Adipocyte (in vitro differentiated cells): ENCODE results near the gene ANKRD31.

Source experiments
- DNase-seq: peaks from one replicate; pipeline ENCODE4 v3.0.0-alpha.2; 2015; ENCODE audit warnings: low read depth
- H3K27me3 ChIP-seq: replicated peaks from 2 replicates; pipeline ENCODE4 v1.7.0; 2013; ENCODE audit warnings: mild to moderate bottlenecking, low read length, moderate library complexity; ENCODE audit not compliant: control insufficient read depth, insufficient read depth
- H3K36me3 ChIP-seq: 2 replicates; pipeline ENCODE4 v1.7.0; 2013; ENCODE audit warnings: low read length, mild to moderate bottlenecking, moderate library complexity; ENCODE audit not compliant: control insufficient read depth, insufficient read depth, severe bottlenecking
- H3K4me1 ChIP-seq: 2 replicates; pipeline ENCODE4 v1.7.0; 2013; ENCODE audit warnings: mild to moderate bottlenecking, low read length, moderate library complexity; ENCODE audit not compliant: control insufficient read depth, insufficient read depth
- H3K4me3 ChIP-seq: 2 replicates; pipeline ENCODE4 v1.7.0; 2013; ENCODE audit warnings: mild to moderate bottlenecking, low read length, moderate library complexity
- H3K9ac ChIP-seq: 2 replicates; pipeline ENCODE4 v1.7.0; 2013; ENCODE audit warnings: mild to moderate bottlenecking, low read length, moderate library complexity
- H3K9me3 ChIP-seq: 2 replicates; pipeline ENCODE4 v1.7.0; 2013; ENCODE audit warnings: mild to moderate bottlenecking, low read length, moderate library complexity; ENCODE audit not compliant: control insufficient read depth

The ANKRD31 gene

GRCh38 chr5:75058986-75059535, 177.6 kb downstream of the ANKRD31 start:
- no peak overlapping the region for H3K4me3 ChIP-seq
- no peak overlapping the region for H3K9ac ChIP-seq
- H3K27me3 ChIP-seq = no peaks in the 10 kb centered on the region
- no peak for DNase-seq
- peaks cover 14% of the 10 kb centered on the region for H3K4me1 ChIP-seq
- H3K36me3 ChIP-seq = no peaks in the 10 kb centered on the region
- H3K9me3 ChIP-seq = no peaks in the 10 kb centered on the region

- H3K4me1 ChIP-seq = peaks cover 14% of the 10 kb centered on the region
- no peaks in the 10 kb centered on the region for H3K27me3 ChIP-seq
- H3K9me3 ChIP-seq = no peaks in the 10 kb centered on the region
- H3K4me3 ChIP-seq = no peak overlapping the region
- no peak overlapping the region for H3K9ac ChIP-seq
- no peaks in the 10 kb centered on the region for H3K36me3 ChIP-seq
- no peak for DNase-seq
Measured at GRCh38 chr5:75057561-75057960, 179.1 kb downstream of the ANKRD31 start.

GRCh38 chr5:75055727-75056144, 180.9 kb downstream of the ANKRD31 start:
- Histone ChIP-seq H3K9ac (no peak overlapping the region), H3K27me3 (no peaks in the 10 kb centered on the region), H3K4me1 (peaks cover 22% of the 10 kb centered on the region), H3K4me3 (no peak overlapping the region), H3K9me3 (no peaks in the 10 kb centered on the region), H3K36me3 (no peaks in the 10 kb centered on the region)
- peak; percentile 44 for DNase-seq

- Histone ChIP-seq H3K4me3 (peak overlapping the region; percentile 84), H3K9me3 (no peaks in the 10 kb centered on the region), H3K36me3 (no peaks in the 10 kb centered on the region), H3K9ac (peak overlapping the region; percentile 86), H3K4me1 (peaks cover 22% of the 10 kb centered on the region), H3K27me3 (no peaks in the 10 kb centered on the region)
- peak; percentile 72 for DNase-seq
Measured at GRCh38 chr5:75054134-75054930, 182.3 kb downstream of the ANKRD31 start.

GRCh38 chr5:75053304-75054133, 183.2 kb downstream of the ANKRD31 start:
- H3K27me3 ChIP-seq = no peaks in the 10 kb centered on the region
- no peaks in the 10 kb centered on the region for H3K9me3 ChIP-seq
- H3K4me1 ChIP-seq = peaks cover 28% of the 10 kb centered on the region
- peak overlapping the region; percentile 86 for H3K9ac ChIP-seq
- peak overlapping the region; percentile 84 for H3K4me3 ChIP-seq
- H3K36me3 ChIP-seq = no peaks in the 10 kb centered on the region
- peak; percentile 89 for DNase-seq

DNA sequence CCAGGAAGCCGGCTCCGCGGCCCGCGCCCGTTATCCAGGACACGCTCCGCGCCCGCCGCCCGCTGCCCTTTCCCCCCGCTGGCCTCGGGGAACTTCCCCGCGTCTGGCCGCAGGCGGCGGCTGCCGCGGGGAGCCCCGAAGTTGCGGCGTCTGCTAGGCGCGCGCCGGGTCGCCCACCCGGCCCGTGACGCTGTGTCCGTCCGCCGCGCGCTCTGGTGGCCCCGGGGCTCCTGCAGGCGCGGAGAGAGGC, 183.7 kb downstream of the ANKRD31 start:
- Histone ChIP-seq H3K9me3 (no peaks in the 10 kb centered on the region), H3K4me1 (peaks cover 29% of the 10 kb centered on the region), H3K27me3 (no peaks in the 10 kb centered on the region), H3K36me3 (no peaks in the 10 kb centered on the region), H3K4me3 (peak overlapping the region; percentile 84), H3K9ac (peak overlapping the region; percentile 86)
- no peak for DNase-seq

DNA sequence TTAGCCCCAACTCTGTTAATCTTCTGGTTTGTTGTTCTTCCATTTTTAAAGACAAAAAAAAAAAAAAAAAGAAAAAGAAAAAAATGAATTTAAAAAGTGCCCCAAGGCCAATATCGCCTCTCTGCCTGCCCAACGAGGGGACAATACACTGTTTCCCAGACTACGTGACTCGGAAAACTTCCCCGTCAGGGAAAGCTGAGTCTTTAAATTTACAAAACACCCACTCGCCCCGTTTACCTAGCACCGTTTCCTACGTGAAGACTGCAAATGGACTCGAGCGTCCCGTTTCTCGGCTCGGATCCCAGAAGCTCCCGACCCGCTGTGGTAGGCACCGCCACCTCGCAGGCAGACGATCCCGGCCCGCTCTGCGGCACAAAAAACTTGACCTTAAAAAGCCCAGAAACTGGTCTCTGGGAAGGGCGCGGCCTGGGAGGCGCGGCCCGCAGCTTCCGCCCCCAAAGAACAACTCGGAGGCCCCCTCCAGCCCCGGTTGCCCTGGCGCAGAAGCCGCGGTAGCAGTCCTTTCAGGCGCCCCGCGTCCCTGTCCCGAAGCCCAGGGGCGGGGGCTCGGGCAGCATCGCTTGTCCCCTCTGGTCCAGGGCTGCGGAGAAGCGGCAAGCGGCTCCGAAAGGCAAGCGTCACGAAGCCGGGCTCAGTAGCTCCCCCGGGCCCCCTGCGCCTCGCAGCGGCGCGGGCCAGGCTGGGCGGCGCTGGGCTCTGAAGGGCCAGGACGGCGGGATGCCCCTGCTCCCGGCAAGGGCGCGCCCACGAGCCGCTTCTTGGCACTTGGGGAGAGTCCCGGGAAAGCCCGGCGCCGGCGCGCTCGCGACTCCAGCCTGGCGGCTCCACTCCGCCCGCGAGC, 184.3 kb downstream of the ANKRD31 start, which contains the start of gene GCNT4:
Gene GCNT4 (minus strand): TSS at position 367 of the 862 bp plus-strand sequence. CDS start 22,521 bp downstream, outside the sequence.
- peak within 1 kb of the TSS; percentile 84 for H3K4me3 ChIP-seq
- H3K27me3 ChIP-seq = no peaks in the 10 kb centered on the region
- peak within 1 kb of the TSS; percentile 86 for H3K9ac ChIP-seq
- H3K9me3 ChIP-seq = no peaks in the 10 kb centered on the region
- H3K4me1 ChIP-seq = peaks cover 29% of the 10 kb centered on the region
- peak; percentile 80 for DNase-seq
- no peaks in the 10 kb centered on the region for H3K36me3 ChIP-seq

GRCh38 chr5:75051217-75051751, 185.4 kb downstream of the ANKRD31 start:
- Histone ChIP-seq H3K4me3 (peak overlapping the region; percentile 84), H3K36me3 (no peaks in the 10 kb centered on the region), H3K9me3 (no peaks in the 10 kb centered on the region), H3K27me3 (no peaks in the 10 kb centered on the region), H3K4me1 (peaks cover 29% of the 10 kb centered on the region), H3K9ac (no peak overlapping the region)
- DNase-seq = peak; percentile 17

GRCh38 chr5:75050415-75050814, 186.3 kb downstream of the ANKRD31 start:
- H3K9me3 ChIP-seq = no peaks in the 10 kb centered on the region
- no peak overlapping the region for H3K4me3 ChIP-seq
- peak; percentile 20 for DNase-seq
- H3K9ac ChIP-seq = no peak overlapping the region
- no peaks in the 10 kb centered on the region for H3K36me3 ChIP-seq
- H3K27me3 ChIP-seq = no peaks in the 10 kb centered on the region
- peaks cover 27% of the 10 kb centered on the region for H3K4me1 ChIP-seq

- Histone ChIP-seq H3K9ac (no peak overlapping the region), H3K4me3 (no peak overlapping the region), H3K36me3 (no peaks in the 10 kb centered on the region), H3K9me3 (no peaks in the 10 kb centered on the region), H3K27me3 (no peaks in the 10 kb centered on the region), H3K4me1 (peaks cover 21% of the 10 kb centered on the region)
- peak; percentile 72 for DNase-seq
Measured at GRCh38 chr5:75049456-75050351, 187.0 kb downstream of the ANKRD31 start.
